Measurements from ENCODE around the gene POGZ. TPM values are rescaled to one million over a fixed set of nuclear protein-coding genes. Genes with fewer than 3 reads are reported as not detected.

POGZ gene
- total and polyA plus RNA-seq, 2 of the 13 experiments (the other 11 are each of a cell fraction or from before 2014, with no cell fraction given), result 15.3 to 45.6 TPM

- no peak for TF ChIP-seq FOXA1 (IDR thresholded peaks at IDR 0.05)
- no peak for TF ChIP-seq FOXA1 (CRISPR knock-in tag; IDR thresholded peaks at IDR 0.05)
- TF ChIP-seq ZNF841 (CRISPR knock-in tag; IDR thresholded peaks at IDR 0.05; ENCODE audit: borderline replicate concordance), result no peak
- TF ChIP-seq SMAD3 (CRISPR knock-in tag; IDR thresholded peaks at IDR 0.05), result no peak
- TF ChIP-seq ZNF333 (CRISPR knock-in tag; IDR thresholded peaks at IDR 0.05; ENCODE audit: borderline replicate concordance), result no peak
- TF ChIP-seq, protein P1, sequence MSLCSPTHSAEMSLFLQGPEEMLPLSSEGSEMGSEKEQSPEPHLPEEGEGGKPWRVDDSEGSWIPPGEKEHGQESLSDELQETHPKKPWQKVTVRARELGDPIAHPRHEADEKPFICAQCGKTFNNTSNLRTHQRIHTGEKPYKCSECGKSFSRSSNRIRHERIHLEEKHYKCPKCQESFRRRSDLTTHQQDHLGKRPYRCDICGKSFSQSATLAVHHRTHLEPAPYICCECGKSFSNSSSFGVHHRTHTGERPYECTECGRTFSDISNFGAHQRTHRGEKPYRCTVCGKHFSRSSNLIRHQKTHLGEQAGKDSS (CRISPR knock-in tag; IDR thresholded peaks at IDR 0.05; ENCODE audit: borderline replicate concordance, low read depth), result no peak
- no peak for TF ChIP-seq ARHGAP35 (CRISPR knock-in tag; IDR thresholded peaks at IDR 0.05; ENCODE audit: borderline replicate concordance)
- no peak for TF ChIP-seq PLRG1 (conservative IDR thresholded peaks at IDR 0.05)
- no peak for TF ChIP-seq ZNF800 (CRISPR knock-in tag; IDR thresholded peaks at IDR 0.05)
- TF ChIP-seq ZNF550 (CRISPR knock-in tag; IDR thresholded peaks at IDR 0.05; ENCODE audit: borderline replicate concordance), result no peak
- no peak for TF ChIP-seq ZNF605 (CRISPR knock-in tag; IDR thresholded peaks at IDR 0.05)
- TF ChIP-seq, protein P2, sequence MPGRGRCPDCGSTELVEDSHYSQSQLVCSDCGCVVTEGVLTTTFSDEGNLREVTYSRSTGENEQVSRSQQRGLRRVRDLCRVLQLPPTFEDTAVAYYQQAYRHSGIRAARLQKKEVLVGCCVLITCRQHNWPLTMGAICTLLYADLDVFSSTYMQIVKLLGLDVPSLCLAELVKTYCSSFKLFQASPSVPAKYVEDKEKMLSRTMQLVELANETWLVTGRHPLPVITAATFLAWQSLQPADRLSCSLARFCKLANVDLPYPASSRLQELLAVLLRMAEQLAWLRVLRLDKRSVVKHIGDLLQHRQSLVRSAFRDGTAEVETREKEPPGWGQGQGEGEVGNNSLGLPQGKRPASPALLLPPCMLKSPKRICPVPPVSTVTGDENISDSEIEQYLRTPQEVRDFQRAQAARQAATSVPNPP (CRISPR knock-in tag; IDR thresholded peaks at IDR 0.05), result no peak
- no peak for TF ChIP-seq WIZ (CRISPR knock-in tag; IDR thresholded peaks at IDR 0.05)
- TF ChIP-seq HMGA1 (CRISPR knock-in tag; conservative IDR thresholded peaks at IDR 0.05), result no peak
- no peak for TF ChIP-seq GTF3A (CRISPR knock-in tag; conservative IDR thresholded peaks at IDR 0.05)
- TF ChIP-seq RXRB (CRISPR knock-in tag; IDR thresholded peaks at IDR 0.05; ENCODE audit: borderline replicate concordance), result no peak
- TF ChIP-seq SUZ12 (IDR thresholded peaks at IDR 0.05; ENCODE audit: low read depth, low read length), result no peak
- TF ChIP-seq ZNF792 (CRISPR knock-in tag; IDR thresholded peaks at IDR 0.05), result no peak
- TF ChIP-seq, protein P3, sequence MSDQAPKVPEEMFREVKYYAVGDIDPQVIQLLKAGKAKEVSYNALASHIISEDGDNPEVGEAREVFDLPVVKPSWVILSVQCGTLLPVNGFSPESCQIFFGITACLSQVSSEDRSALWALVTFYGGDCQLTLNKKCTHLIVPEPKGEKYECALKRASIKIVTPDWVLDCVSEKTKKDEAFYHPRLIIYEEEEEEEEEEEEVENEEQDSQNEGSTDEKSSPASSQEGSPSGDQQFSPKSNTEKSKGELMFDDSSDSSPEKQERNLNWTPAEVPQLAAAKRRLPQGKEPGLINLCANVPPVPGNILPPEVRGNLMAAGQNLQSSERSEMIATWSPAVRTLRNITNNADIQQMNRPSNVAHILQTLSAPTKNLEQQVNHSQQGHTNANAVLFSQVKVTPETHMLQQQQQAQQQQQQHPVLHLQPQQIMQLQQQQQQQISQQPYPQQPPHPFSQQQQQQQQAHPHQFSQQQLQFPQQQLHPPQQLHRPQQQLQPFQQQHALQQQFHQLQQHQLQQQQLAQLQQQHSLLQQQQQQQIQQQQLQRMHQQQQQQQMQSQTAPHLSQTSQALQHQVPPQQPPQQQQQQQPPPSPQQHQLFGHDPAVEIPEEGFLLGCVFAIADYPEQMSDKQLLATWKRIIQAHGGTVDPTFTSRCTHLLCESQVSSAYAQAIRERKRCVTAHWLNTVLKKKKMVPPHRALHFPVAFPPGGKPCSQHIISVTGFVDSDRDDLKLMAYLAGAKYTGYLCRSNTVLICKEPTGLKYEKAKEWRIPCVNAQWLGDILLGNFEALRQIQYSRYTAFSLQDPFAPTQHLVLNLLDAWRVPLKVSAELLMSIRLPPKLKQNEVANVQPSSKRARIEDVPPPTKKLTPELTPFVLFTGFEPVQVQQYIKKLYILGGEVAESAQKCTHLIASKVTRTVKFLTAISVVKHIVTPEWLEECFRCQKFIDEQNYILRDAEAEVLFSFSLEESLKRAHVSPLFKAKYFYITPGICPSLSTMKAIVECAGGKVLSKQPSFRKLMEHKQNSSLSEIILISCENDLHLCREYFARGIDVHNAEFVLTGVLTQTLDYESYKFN (CRISPR knock-in tag; conservative IDR thresholded peaks at IDR 0.05), result no peak
- TF ChIP-seq DDIT3 (CRISPR knock-in tag; IDR thresholded peaks at IDR 0.05), result no peak
- TF ChIP-seq TIGD3 (CRISPR knock-in tag; IDR thresholded peaks at IDR 0.05; ENCODE audit: borderline replicate concordance), result no peak
Observed at GRCh38 chr1:151459331-151460046, at the start of gene POGZ (continued).

Data from HepG2 (cell line).